Right renal pelvis (tissue), 4 donors: Measurements from ENCODE around the gene DDIT4L. TPM values are rescaled to one million over a fixed set of nuclear protein-coding genes. Genes with fewer than 3 reads are reported as not detected.
"Not testable (repeated sequence)": the region's sequence is repeated elsewhere in the genome, so short reads cannot be mapped to it uniquely, and the experiment has no call there.

Experiments used
- DNase-seq, 4 donors: peaks; one replicate each; pipeline ENCODE4 v3.0.0-alpha.2; 2013; ENCODE audit warnings: low read depth in 4 of 4, low spot score in 3 of 4, missing footprints in 1 of 4
- polyA plus RNA-seq, 4 donors: library from polyadenylated mRNA; unstranded; fragments of 120-200 nt; gene quantifications; one replicate each; pipeline ENCODE4 v1.2.1, GENCODE V29; 2013; ENCODE audit not compliant: insufficient read length in 4 of 4

Gene DDIT4L
- 1 to 10 TPM; 2.1 to 3.2 (median 2.5) TPM for polyA plus RNA-seq

- peak; percentile 8 to 18 (median 16) for DNase-seq
These were observed at the start of gene DDIT4L for GRCh38 chr4:100189820-100190642. Gene DDIT4L, minus strand, starts transcription at chr4:100190468. Its CDS starts 485 bp downstream, at chr4:100189983.

- no peak for DNase-seq
These were observed 49.7 kb upstream of the DDIT4L start for GRCh38 chr4:100240008-100240407.

- no peak for DNase-seq
These were observed 34.5 kb upstream of the DDIT4L start for GRCh38 chr4:100224721-100225120.

- no peak for DNase-seq
These were observed 33.9 kb upstream of the DDIT4L start for GRCh38 chr4:100224160-100224559.

GRCh38 chr4:100208964-100209363 lies 18.7 kb upstream of the DDIT4L start:
- DNase-seq, result no peak

- no peak for DNase-seq
These were observed 18.2 kb upstream of the DDIT4L start for GRCh38 chr4:100208459-100208858.

- no peak for DNase-seq
These were observed 16.6 kb upstream of the DDIT4L start for GRCh38 chr4:100206850-100207249.

GRCh38 chr4:100198061-100198460 lies 7.8 kb upstream of the DDIT4L start:
- no peak for DNase-seq

GRCh38 chr4:100196388-100197071 lies 6.3 kb upstream of the DDIT4L start:
- not testable (repeated sequence) for DNase-seq

- peak; percentile 4 to 26 (median 19) for DNase-seq
These were observed 654 bp upstream of the DDIT4L start for GRCh38 chr4:100190643-100191600.

GRCh38 chr4:100188829-100189228 lies 1.4 kb downstream of the DDIT4L start:
- DNase-seq, result peak in 2 of 4 donors; percentile 4

- DNase-seq, result no peak
These were observed 2.5 kb downstream of the DDIT4L start for GRCh38 chr4:100187781-100188180.

GRCh38 chr4:100184787-100185186 lies 5.5 kb downstream of the DDIT4L start:
- DNase-seq, result no peak

GRCh38 chr4:100177855-100178254 lies 12.4 kb downstream of the DDIT4L start:
- no peak for DNase-seq

- DNase-seq, result no peak
These were observed 13.1 kb downstream of the DDIT4L start for GRCh38 chr4:100177126-100177525.

- no peak for DNase-seq
These were observed 14.4 kb downstream of the DDIT4L start for GRCh38 chr4:100175858-100176257.

- no peak for DNase-seq
These were observed 15.3 kb downstream of the DDIT4L start for GRCh38 chr4:100174985-100175383.

- no peak for DNase-seq
These were observed 19.3 kb downstream of the DDIT4L start for GRCh38 chr4:100170986-100171385.

- no peak for DNase-seq
These were observed 20.5 kb downstream of the DDIT4L start for GRCh38 chr4:100169491-100170485.
